ENCODE data around the gene PCYT2. TPM values are rescaled to one million over a fixed set of nuclear protein-coding genes. Genes with fewer than 3 reads are reported as not detected.
A peak's percentile ranks its signal among the peaks of the same experiment; 100 is the strongest.

The PCYT2 gene
- total and polyA plus RNA-seq, 9 of the 15 experiments (the other 6 are each of a cell fraction or from before 2014, with no cell fraction given): 0.92 to 134 (median 82.5) TPM

- TF ChIP-seq YY1 (IDR thresholded peaks at IDR 0.05; ENCODE audit: borderline replicate concordance in 1 of 3, control insufficient read depth in 1 of 3, extremely low read depth in 1 of 3, insufficient read depth in 3 of 3, insufficient read length in 1 of 3, insufficient replicate concordance in 2 of 3, low read depth in 1 of 3, low read length in 2 of 3) (no peak), ZNF124 (CRISPR knock-in tag; IDR thresholded peaks at IDR 0.05) (no peak), ZNF395 (CRISPR knock-in tag; IDR thresholded peaks at IDR 0.05) (no peak), ID3 (CRISPR knock-in tag; IDR thresholded peaks at IDR 0.05) (no peak), ID3 (tag; IDR thresholded peaks at IDR 0.05) (no peak), MCM7 (IDR thresholded peaks at IDR 0.05) (no peak), NFE2L1 (tag; IDR thresholded peaks at IDR 0.05; ENCODE audit: borderline replicate concordance, low read depth) (peak; percentile 45; the same call in 1 of the 2 replicates), SMAD4 (CRISPR knock-in tag; conservative IDR thresholded peaks at IDR 0.05) (peak; percentile 51; the same call in 1 of the 2 replicates), MTA2 (IDR thresholded peaks at IDR 0.05; ENCODE audit: low read depth) (no peak), FOS (IDR thresholded peaks at IDR 0.05; ENCODE audit: extremely low read depth, insufficient read length) (no peak), GTF2F1 (IDR thresholded peaks at IDR 0.05; ENCODE audit: low read depth, low read length) (no peak), TARDBP (IDR thresholded peaks at IDR 0.05) (0 out of 2 replicates have a peak, but pooled peaks have one; percentile 17), NRF1 (conservative IDR thresholded peaks at IDR 0.05 in 1 of 2, IDR thresholded peaks at IDR 0.05 in 1 of 2) (peak; percentile 20 to 21; a peak in 1 of 4 replicates), CREB3L1 (IDR thresholded peaks at IDR 0.05; ENCODE audit: borderline replicate concordance, low read depth) (no peak), STAT6 (CRISPR knock-in tag; IDR thresholded peaks at IDR 0.05) (no peak), ZNF253 (CRISPR knock-in tag; conservative IDR thresholded peaks at IDR 0.05) (no peak), MBD2 (IDR thresholded peaks at IDR 0.05; ENCODE audit: borderline replicate concordance, low read depth) (no peak), PATZ1 (CRISPR knock-in tag; IDR thresholded peaks at IDR 0.05; ENCODE audit: borderline replicate concordance) (no peak), SAP30 (IDR thresholded peaks at IDR 0.05; ENCODE audit: borderline replicate concordance, insufficient read depth, low read depth, low read length, poor library complexity, severe bottlenecking) (peak; percentile 48)
These were observed 15.4 kb upstream of the PCYT2 start (continued) for GRCh38 chr17:81926451-81927151.
